ENCODE results near the gene NMT1. TPM values are rescaled to one million over a fixed set of nuclear protein-coding genes. Genes with fewer than 3 reads are reported as not detected.
A peak's percentile ranks its signal among the peaks of the same experiment; 100 is the strongest.

Gene NMT1
- polyA plus RNA-seq, 1 of the 3 experiments (the other 2 are of a cell fraction): 30.1 TPM

DNA sequence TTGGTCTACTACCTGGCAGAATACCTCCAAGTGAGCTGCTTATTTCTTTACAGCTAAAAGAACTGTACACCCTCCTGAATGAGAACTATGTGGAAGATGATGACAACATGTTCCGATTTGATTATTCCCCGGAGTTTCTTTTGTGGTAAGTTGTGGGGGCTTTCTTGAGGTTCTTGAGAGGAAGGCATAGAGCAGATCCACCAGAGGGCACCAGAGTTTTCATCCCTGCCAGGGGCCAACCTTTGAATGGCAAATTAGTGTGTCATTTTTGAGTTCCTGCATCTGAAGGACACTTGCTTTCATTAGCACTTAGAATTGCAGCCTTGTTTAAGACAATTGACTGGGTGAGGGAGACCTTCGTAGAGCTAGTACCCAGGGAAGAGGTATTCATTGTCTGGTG is 35.0 kb downstream of the NMT1 start (continued):
- TF ChIP-seq, protein P1, sequence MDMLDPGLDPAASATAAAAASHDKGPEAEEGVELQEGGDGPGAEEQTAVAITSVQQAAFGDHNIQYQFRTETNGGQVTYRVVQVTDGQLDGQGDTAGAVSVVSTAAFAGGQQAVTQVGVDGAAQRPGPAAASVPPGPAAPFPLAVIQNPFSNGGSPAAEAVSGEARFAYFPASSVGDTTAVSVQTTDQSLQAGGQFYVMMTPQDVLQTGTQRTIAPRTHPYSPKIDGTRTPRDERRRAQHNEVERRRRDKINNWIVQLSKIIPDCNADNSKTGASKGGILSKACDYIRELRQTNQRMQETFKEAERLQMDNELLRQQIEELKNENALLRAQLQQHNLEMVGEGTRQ (IDR thresholded peaks at IDR 0.05; ENCODE audit: borderline replicate concordance, low read depth, low read length): no peak
- TF ChIP-seq RAD21 (IDR thresholded peaks at IDR 0.05; ENCODE audit: low read length) (peak; percentile 50), MXI1 (IDR thresholded peaks at IDR 0.05; ENCODE audit: low read depth, low read length) (no peak)

DNA sequence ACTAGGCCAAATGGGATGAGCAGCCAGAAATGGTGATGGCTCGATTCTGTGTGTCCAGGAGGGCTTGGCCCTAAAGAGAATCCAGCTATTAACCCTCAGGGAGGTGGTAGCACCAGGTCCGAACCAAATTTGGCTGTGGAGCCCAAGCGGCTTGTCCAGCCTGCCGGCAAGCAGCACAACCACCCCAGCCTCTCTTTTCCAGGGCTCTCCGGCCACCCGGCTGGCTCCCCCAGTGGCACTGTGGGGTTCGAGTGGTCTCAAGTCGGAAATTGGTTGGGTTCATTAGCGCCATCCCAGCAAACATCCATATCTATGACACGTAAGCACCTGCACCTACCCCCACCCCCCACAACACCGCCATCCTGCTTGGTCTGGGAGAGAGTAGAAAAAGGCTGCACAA is 35.8 kb downstream of the NMT1 start:
- ChIA-PET POLR2A (no interaction called here), CTCF (interaction anchor here (0.7 to 14.8 kb wide), 13 partner anchors 9 to 317 kb away, joined by 3 to 194 read pairs (median 6); partner anchors contain the start of genes ACBD4 and PLCD3)
- H3K4me1 ChIP-seq (ENCODE audit: control insufficient read depth in 1 of 2, insufficient read depth in 2 of 2, low read depth in 1 of 2, low read length in 1 of 2): peaks cover 0 to 11% of the 10 kb centered on the region in 2 experiments; a peak in 3 of 4 replicates

More for the DNA sequence above, 35.8 kb downstream of the NMT1 start:
- H4K20me1 ChIP-seq (ENCODE audit: insufficient read depth): no peaks in the 10 kb centered on the region
- H3K4me2 ChIP-seq: no peak overlapping the region
- H3K9me3 ChIP-seq: no peaks in the 10 kb centered on the region
- H3K27me3 ChIP-seq (ENCODE audit: insufficient read depth): no peaks in the 10 kb centered on the region
- peaks cover 42 to 54% of the 10 kb centered on the region in 2 experiments for H3K36me3 ChIP-seq (replicated peaks in 1 of 2; ENCODE audit: control insufficient read depth in 1 of 2, insufficient read depth in 2 of 2, low read length in 1 of 2)
- no peak overlapping the region for H2AFZ ChIP-seq (ENCODE audit: low read depth)
- H3F3A ChIP-seq (replicated peaks; ENCODE audit: insufficient read depth): peaks cover 21% of the 10 kb centered on the region
- DNase-seq: no peak
- no peak for TF ChIP-seq TAF1 (IDR thresholded peaks at IDR 0.05; ENCODE audit: borderline replicate concordance, low read depth, low read length)
- no peak for TF ChIP-seq TEAD4 (IDR thresholded peaks at IDR 0.05; ENCODE audit: borderline replicate concordance, insufficient read depth)
- TF ChIP-seq MXI1 (IDR thresholded peaks at IDR 0.05; ENCODE audit: low read depth, low read length): no peak
- TF ChIP-seq, protein P2, sequence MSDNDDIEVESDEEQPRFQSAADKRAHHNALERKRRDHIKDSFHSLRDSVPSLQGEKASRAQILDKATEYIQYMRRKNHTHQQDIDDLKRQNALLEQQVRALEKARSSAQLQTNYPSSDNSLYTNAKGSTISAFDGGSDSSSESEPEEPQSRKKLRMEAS (IDR thresholded peaks at IDR 0.05; ENCODE audit: low read depth): no peak
- TF ChIP-seq RXRA (IDR thresholded peaks at IDR 0.05; ENCODE audit: borderline replicate concordance, low read depth): no peak
- no peak for TF ChIP-seq JUND (IDR thresholded peaks at IDR 0.05)
- no peak for TF ChIP-seq ELF1 (IDR thresholded peaks at IDR 0.05)
- TF ChIP-seq NRF1 (IDR thresholded peaks at IDR 0.05; ENCODE audit: low read depth, low read length): no peak
- TF ChIP-seq, protein P3, sequence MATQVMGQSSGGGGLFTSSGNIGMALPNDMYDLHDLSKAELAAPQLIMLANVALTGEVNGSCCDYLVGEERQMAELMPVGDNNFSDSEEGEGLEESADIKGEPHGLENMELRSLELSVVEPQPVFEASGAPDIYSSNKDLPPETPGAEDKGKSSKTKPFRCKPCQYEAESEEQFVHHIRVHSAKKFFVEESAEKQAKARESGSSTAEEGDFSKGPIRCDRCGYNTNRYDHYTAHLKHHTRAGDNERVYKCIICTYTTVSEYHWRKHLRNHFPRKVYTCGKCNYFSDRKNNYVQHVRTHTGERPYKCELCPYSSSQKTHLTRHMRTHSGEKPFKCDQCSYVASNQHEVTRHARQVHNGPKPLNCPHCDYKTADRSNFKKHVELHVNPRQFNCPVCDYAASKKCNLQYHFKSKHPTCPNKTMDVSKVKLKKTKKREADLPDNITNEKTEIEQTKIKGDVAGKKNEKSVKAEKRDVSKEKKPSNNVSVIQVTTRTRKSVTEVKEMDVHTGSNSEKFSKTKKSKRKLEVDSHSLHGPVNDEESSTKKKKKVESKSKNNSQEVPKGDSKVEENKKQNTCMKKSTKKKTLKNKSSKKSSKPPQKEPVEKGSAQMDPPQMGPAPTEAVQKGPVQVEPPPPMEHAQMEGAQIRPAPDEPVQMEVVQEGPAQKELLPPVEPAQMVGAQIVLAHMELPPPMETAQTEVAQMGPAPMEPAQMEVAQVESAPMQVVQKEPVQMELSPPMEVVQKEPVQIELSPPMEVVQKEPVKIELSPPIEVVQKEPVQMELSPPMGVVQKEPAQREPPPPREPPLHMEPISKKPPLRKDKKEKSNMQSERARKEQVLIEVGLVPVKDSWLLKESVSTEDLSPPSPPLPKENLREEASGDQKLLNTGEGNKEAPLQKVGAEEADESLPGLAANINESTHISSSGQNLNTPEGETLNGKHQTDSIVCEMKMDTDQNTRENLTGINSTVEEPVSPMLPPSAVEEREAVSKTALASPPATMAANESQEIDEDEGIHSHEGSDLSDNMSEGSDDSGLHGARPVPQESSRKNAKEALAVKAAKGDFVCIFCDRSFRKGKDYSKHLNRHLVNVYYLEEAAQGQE (IDR thresholded peaks at IDR 0.05; ENCODE audit: low read depth, low read length): no peak
- no peak for TF ChIP-seq CHD2 (IDR thresholded peaks at IDR 0.05; ENCODE audit: low read length, partially characterized antibody)
- TF ChIP-seq, protein P4, sequence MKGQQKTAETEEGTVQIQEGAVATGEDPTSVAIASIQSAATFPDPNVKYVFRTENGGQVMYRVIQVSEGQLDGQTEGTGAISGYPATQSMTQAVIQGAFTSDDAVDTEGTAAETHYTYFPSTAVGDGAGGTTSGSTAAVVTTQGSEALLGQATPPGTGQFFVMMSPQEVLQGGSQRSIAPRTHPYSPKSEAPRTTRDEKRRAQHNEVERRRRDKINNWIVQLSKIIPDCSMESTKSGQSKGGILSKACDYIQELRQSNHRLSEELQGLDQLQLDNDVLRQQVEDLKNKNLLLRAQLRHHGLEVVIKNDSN (IDR thresholded peaks at IDR 0.05; ENCODE audit: borderline replicate concordance, low read depth): no peak
- TF ChIP-seq POLR2AphosphoS5 (IDR thresholded peaks at IDR 0.05; ENCODE audit: low read depth, low read length): no peak
- TF ChIP-seq EP300 (IDR thresholded peaks at IDR 0.05; ENCODE audit: borderline replicate concordance in 1 of 2, low read depth in 1 of 2, low read length in 1 of 2): no peak
- TF ChIP-seq, protein P5, sequence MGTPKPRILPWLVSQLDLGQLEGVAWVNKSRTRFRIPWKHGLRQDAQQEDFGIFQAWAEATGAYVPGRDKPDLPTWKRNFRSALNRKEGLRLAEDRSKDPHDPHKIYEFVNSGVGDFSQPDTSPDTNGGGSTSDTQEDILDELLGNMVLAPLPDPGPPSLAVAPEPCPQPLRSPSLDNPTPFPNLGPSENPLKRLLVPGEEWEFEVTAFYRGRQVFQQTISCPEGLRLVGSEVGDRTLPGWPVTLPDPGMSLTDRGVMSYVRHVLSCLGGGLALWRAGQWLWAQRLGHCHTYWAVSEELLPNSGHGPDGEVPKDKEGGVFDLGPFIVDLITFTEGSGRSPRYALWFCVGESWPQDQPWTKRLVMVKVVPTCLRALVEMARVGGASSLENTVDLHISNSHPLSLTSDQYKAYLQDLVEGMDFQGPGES (IDR thresholded peaks at IDR 0.05; ENCODE audit: low read depth, low read length): no peak
- no peak overlapping the region for H3K4me3 ChIP-seq (ENCODE audit: low read depth in 2 of 2, low read length in 1 of 2)
- peaks cover 23% of the 10 kb centered on the region for H3K79me2 ChIP-seq (ENCODE audit: insufficient read depth)
- WGBS (ENCODE audit: low lambda C conversion rate): 94% methylated on average over 5 of the region's 11 CpGs
- no peak overlapping the region for H3K27ac ChIP-seq (ENCODE audit: low read depth in 2 of 2, low read length in 1 of 2)
- H3K9me2 ChIP-seq: no peaks in the 10 kb centered on the region
- H3K9ac ChIP-seq: no peak overlapping the region

Measured in SK-N-SH (cell line).